PC-9 (cell line): ENCODE results near the gene IMPG2. TPM values are rescaled to one million over a fixed set of nuclear protein-coding genes. Genes with fewer than 3 reads are reported as not detected.

Source experiments
- BruUV-seq: library from RNA; stranded (reverse); fragments of 400-500 nt; replicated peaks from 2 replicates; lab custom pipeline; 2021; lab: Mats Ljungman, UMichigan
- CTCF ChIA-PET: fragments of 300-600 bp; sonication (Branson Sonifier 250); formaldehyde crosslinking; loops from one replicate; lab custom pipeline; 2022; ENCODE audit warnings: antibody characterized with exemption; lab: Charles Lee
- POLR2A ChIA-PET: fragments of 300-600 bp; sonication (Branson Sonifier 250); formaldehyde crosslinking; loops from one replicate; lab custom pipeline; 2022; ENCODE audit warnings: antibody characterized with exemption; ENCODE audit not compliant: unreplicated experiment; lab: Charles Lee
- DNase-seq, 2 experiments: peaks; one replicate each; pipeline versions ENCODE4 v3.0.0 to v3.0.0-alpha.2; 2015 to 2022; ENCODE audit warnings: mixed read lengths in 1 of 2
- H2AFZ ChIP-seq: fragments of 200-600 bp; sonication (generic); 2 replicates; pipeline ENCODE4 v1.8.1; 2017; ENCODE audit warnings: antibody characterized with exemption
- H3F3A ChIP-seq: fragments of 200-600 bp; sonication (generic); 2 replicates; pipeline ENCODE4 v1.8.1; 2017; ENCODE audit warnings: antibody characterized with exemption, mild to moderate bottlenecking, low read depth; ENCODE audit not compliant: insufficient read depth
- H3K27ac ChIP-seq: fragments of 200-600 bp; sonication (generic); 2 replicates; pipeline ENCODE4 v1.6.1; 2016; ENCODE audit warnings: mixed run types
- H3K27me3 ChIP-seq: fragments of 200-600 bp; sonication (generic); 2 replicates; pipeline ENCODE4 v1.6.1; 2016; ENCODE audit warnings: low read depth, mixed run types; ENCODE audit not compliant: insufficient read depth
- H3K36me3 ChIP-seq: fragments of 200-600 bp; sonication (generic); 2 replicates; pipeline ENCODE4 v1.6.1; 2016; ENCODE audit warnings: low read depth, mixed run types
- H3K4me1 ChIP-seq: fragments of 200-600 bp; sonication (generic); replicated peaks from 2 replicates; pipeline ENCODE4 v1.6.1; 2016; ENCODE audit warnings: mixed run types; ENCODE audit not compliant: insufficient read depth
- H3K4me2 ChIP-seq: fragments of 200-600 bp; sonication (generic); 2 replicates; pipeline ENCODE4 v1.6.1; 2017; ENCODE audit warnings: mixed run types
- H3K4me3 ChIP-seq: fragments of 200-600 bp; sonication (generic); 2 replicates; pipeline ENCODE4 v1.6.1; 2016; ENCODE audit warnings: mixed run types
- H3K79me2 ChIP-seq: fragments of 200-600 bp; sonication (generic); 2 replicates; pipeline ENCODE4 v1.6.1; 2017; ENCODE audit warnings: low read depth, mixed run types
- H3K9me2 ChIP-seq: fragments of 200-600 bp; sonication (generic); 2 replicates; pipeline ENCODE4 v1.8.1; 2017; ENCODE audit warnings: mild to moderate bottlenecking; ENCODE audit not compliant: insufficient read depth
- H3K9me3 ChIP-seq: fragments of 200-600 bp; sonication (generic); 2 replicates; pipeline ENCODE4 v1.8.1; 2016; ENCODE audit warnings: low read depth; ENCODE audit not compliant: insufficient read depth
- H4K20me1 ChIP-seq: fragments of 200-600 bp; sonication (generic); 2 replicates; pipeline ENCODE4 v1.8.1; 2017; ENCODE audit not compliant: insufficient read depth
- EZH2 ChIP-seq: fragments of 200-600 bp; sonication (generic); IDR thresholded peaks from 2 replicates; pipeline ENCODE4 v1.8.0; 2017; ENCODE audit warnings: antibody characterized with exemption, low read depth
- intact Hi-C: fragments of 100-400 bp; cut with micrococcal nuclease; formaldehyde crosslinking; loops from one replicate; pipeline ENCODE4 v1.10.0; 2022; ENCODE audit not compliant: unreplicated experiment
- total RNA-seq: library from RNA; stranded (reverse); gene quantifications from 2 replicates; pipeline ENCODE4 v1.2.3, GENCODE V29; 2021
- TF ChIP-seq, protein P1 (sequence below): fragments of 200-600 bp; sonication (generic); conservative IDR thresholded peaks from 2 replicates; pipeline ENCODE4 v1.6.1; 2017; ENCODE audit warnings: mixed run types, antibody characterized with exemption, mild to moderate bottlenecking, moderate library complexity

The IMPG2 gene
- total RNA-seq, 1 experiment from 2014 or later: 0.11 TPM

DNA sequence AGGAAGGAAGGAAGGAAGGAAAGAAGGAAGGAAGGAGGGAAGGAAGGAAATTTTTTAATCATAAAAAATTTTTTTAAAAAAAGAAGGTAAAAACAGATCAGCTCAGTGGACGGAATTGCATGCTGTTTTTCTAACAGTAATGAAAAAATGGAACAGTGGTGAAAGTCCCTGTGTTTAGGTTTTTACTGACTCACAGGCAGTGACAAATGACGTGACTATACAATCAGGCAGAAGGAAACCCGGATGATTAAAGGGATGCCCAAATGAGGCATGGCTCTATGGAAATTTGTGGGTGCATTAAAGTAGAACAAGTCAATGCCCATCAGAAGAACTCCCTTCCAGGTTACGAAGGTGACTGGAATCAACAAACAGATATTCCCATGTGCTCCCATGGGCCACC lies 135.0 kb downstream of the IMPG2 start:
- BruUV-seq: no TSS peak
- no peaks in the 10 kb centered on the region for H3K79me2 ChIP-seq
- no peak overlapping the region for H3K27ac ChIP-seq
- DNase-seq: no peak
- no peaks in the 10 kb centered on the region for H4K20me1 ChIP-seq
- peaks cover 12% of the 10 kb centered on the region for H3K4me1 ChIP-seq
- no peaks in the 10 kb centered on the region; the same call in 1 of the 2 replicates for H3K9me3 ChIP-seq
- no peak for TF ChIP-seq EZH2
- TF ChIP-seq, protein P1, sequence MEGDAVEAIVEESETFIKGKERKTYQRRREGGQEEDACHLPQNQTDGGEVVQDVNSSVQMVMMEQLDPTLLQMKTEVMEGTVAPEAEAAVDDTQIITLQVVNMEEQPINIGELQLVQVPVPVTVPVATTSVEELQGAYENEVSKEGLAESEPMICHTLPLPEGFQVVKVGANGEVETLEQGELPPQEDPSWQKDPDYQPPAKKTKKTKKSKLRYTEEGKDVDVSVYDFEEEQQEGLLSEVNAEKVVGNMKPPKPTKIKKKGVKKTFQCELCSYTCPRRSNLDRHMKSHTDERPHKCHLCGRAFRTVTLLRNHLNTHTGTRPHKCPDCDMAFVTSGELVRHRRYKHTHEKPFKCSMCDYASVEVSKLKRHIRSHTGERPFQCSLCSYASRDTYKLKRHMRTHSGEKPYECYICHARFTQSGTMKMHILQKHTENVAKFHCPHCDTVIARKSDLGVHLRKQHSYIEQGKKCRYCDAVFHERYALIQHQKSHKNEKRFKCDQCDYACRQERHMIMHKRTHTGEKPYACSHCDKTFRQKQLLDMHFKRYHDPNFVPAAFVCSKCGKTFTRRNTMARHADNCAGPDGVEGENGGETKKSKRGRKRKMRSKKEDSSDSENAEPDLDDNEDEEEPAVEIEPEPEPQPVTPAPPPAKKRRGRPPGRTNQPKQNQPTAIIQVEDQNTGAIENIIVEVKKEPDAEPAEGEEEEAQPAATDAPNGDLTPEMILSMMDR: no peak
- H3K27me3 ChIP-seq: no peaks in the 10 kb centered on the region
- no peaks in the 10 kb centered on the region for H3K36me3 ChIP-seq
- H3K9me2 ChIP-seq: no peaks in the 10 kb centered on the region; the same call in 1 of the 2 replicates
- intact Hi-C loops: no loop called here
- no peak overlapping the region for H3K4me3 ChIP-seq
- POLR2A ChIA-PET: no interaction called here
- CTCF ChIA-PET: interaction anchor here (1.2 kb wide), 1 partner anchor 116 kb away, joined by 3 read pairs; no protein-coding TSS in a partner anchor
- no peak overlapping the region for H2AFZ ChIP-seq
- no peaks in the 10 kb centered on the region for H3F3A ChIP-seq
- H3K4me2 ChIP-seq: no peak overlapping the region

DNA sequence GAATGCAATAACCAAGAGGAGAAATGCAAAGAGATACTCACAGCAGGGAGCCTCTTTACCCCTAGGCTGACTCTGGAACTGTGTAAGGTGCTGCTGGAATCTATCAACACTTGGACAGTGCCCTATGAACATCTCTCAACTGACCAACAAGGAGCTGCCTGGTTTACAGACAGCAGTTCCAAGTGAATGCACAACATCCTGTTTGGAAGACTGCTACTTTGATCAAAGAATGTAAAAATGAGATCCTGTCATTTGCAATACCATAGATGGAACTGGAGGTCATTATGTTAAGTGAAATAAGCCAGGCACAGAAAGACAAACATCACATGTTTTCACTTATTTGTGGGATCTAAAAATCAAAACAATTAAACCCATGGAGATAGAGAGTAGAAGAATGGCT lies 136.3 kb downstream of the IMPG2 start:
- no peak overlapping the region for H3K4me3 ChIP-seq
- peaks cover 12% of the 10 kb centered on the region for H3K4me1 ChIP-seq
- no peaks in the 10 kb centered on the region; the same call in 1 of the 2 replicates for H3K9me2 ChIP-seq
- no peak overlapping the region for H2AFZ ChIP-seq
- no peak for DNase-seq
- no peaks in the 10 kb centered on the region for H3K27me3 ChIP-seq
- no TSS peak for BruUV-seq
- H3F3A ChIP-seq: no peaks in the 10 kb centered on the region
- intact Hi-C loops: no loop called here
- H3K79me2 ChIP-seq: no peaks in the 10 kb centered on the region
- no peak for TF ChIP-seq EZH2
- TF ChIP-seq, protein P1: no peak
- no peaks in the 10 kb centered on the region for H3K36me3 ChIP-seq
- H4K20me1 ChIP-seq: no peaks in the 10 kb centered on the region
- no peaks in the 10 kb centered on the region; the same call in 1 of the 2 replicates for H3K9me3 ChIP-seq
- CTCF ChIA-PET: no interaction called here
- no peak overlapping the region for H3K4me2 ChIP-seq
- no peak overlapping the region for H3K27ac ChIP-seq
- POLR2A ChIA-PET: no interaction called here

DNA sequence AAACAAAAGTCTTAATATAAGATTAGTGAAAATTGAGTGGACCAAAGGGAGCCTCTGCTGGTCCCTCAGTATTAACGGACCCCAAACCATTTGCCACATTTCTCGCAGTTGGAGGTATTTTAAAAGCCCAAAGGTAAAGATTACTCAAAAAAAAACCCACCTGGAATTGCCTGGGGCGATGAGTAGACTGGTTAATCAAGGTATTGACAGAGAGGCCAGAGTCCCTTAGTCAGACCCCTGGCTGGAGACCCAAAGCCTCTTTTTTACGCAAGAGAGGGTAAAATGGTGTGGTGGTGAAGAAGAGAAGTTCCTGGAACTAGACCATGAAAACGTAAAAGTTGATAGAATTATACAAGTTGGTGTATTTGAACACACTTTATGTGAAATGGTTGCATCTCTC lies 137.2 kb downstream of the IMPG2 start:
- DNase-seq: peak in 1 of 2 experiments; percentile 43
- peaks cover 12% of the 10 kb centered on the region for H3K4me1 ChIP-seq
- intact Hi-C loops: no loop called here
- H3K9me2 ChIP-seq: no peaks in the 10 kb centered on the region; the same call in 1 of the 2 replicates
- peak overlapping the region; percentile 26; the same call in 1 of the 2 replicates for H3K4me2 ChIP-seq
- H3K36me3 ChIP-seq: no peaks in the 10 kb centered on the region
- H3K79me2 ChIP-seq: no peaks in the 10 kb centered on the region
- BruUV-seq: no TSS peak
- no peaks in the 10 kb centered on the region for H3F3A ChIP-seq
- H3K27ac ChIP-seq: no peak overlapping the region
- ChIA-PET CTCF (no interaction called here), POLR2A (no interaction called here)
- no peak overlapping the region for H3K4me3 ChIP-seq
- H2AFZ ChIP-seq: peak overlapping the region; percentile 39
- TF ChIP-seq, protein P1: no peak
- no peak for TF ChIP-seq EZH2
- H3K27me3 ChIP-seq: no peaks in the 10 kb centered on the region
- H3K9me3 ChIP-seq: no peaks in the 10 kb centered on the region
- H4K20me1 ChIP-seq: no peaks in the 10 kb centered on the region
